HCT116 (cell line): ENCODE results near the gene PLCL2. TPM values are rescaled to one million over a fixed set of nuclear protein-coding genes. Genes with fewer than 3 reads are reported as not detected.

Experiments used
- ATAC-seq: fragments of 200-7000 bp; cut with Tn5 transposase; 2 replicates; pipeline ENCODE4 v1.9.1; 2020; ENCODE audit warnings: mild to moderate bottlenecking, moderate library complexity
- BruUV-seq: library from RNA; stranded (reverse); fragments of 400-500 nt; replicated peaks from 2 replicates; lab custom pipeline; 2021; lab: Mats Ljungman, UMichigan
- CTCF ChIA-PET: fragments of 300-600 bp; sonication (Branson Sonifier 250); formaldehyde crosslinking; loops from one replicate; lab custom pipeline; 2021; ENCODE audit warnings: antibody characterized with exemption; lab: Charles Lee
- POLR2A ChIA-PET: fragments of 300-600, 350-600 bp; sonication (Branson Sonifier 250); formaldehyde crosslinking; loops from one replicate; lab custom pipeline; 2021; ENCODE audit warnings: antibody characterized with exemption; lab: Charles Lee
- RAD21 ChIA-PET, 2 experiments: fragments of 300-600 bp; sonication (Branson Sonifier 250); formaldehyde crosslinking; loops; one replicate each; lab custom pipeline; 2023; ENCODE audit warnings: low total read pairs in 2 of 2; ENCODE audit not compliant: uncharacterized antibody in 2 of 2, unreplicated experiment in 2 of 2, low non-redundant PET in 1 of 2; lab: Charles Lee
- DNase-seq: peaks from one replicate; pipeline ENCODE4 v3.0.0-alpha.2; 2010; ENCODE audit warnings: low read depth, low spot score
- H2AFZ ChIP-seq: fragments of 200-600 bp; shearing (Covaris generic), sonication (generic); 2 replicates; pipeline ENCODE4 v1.6.1; 2017; ENCODE audit warnings: low read depth, mixed run types, mixed read lengths, antibody characterized with exemption, low read length; ENCODE audit not compliant: poor library complexity, severe bottlenecking
- H3K27ac ChIP-seq: 2 replicates; pipeline ENCODE4 v1.5.1; 2012; ENCODE audit warnings: low read depth, low read length
- H3K27me3 ChIP-seq: fragments of 200-600 bp; sonication (generic); 2 replicates; pipeline ENCODE4 v1.6.1; 2016; ENCODE audit warnings: mixed run types, low read length, mixed read lengths; ENCODE audit not compliant: insufficient read depth
- H3K36me3 ChIP-seq, 2 experiments: fragments of 200-500 bp in 1 of 2; fragments of 200-600 bp in 1 of 2; sonication (Bioruptor generic) in 1 of 2; sonication (generic) in 1 of 2; 2 replicates each; pipeline versions ENCODE4 v1.5.1 to v1.6.1; 2014 to 2016; ENCODE audit warnings: low read length in 2 of 2, inconsistent platforms in 1 of 2, mixed read lengths in 1 of 2, mixed run types in 1 of 2; ENCODE audit not compliant: insufficient read depth in 2 of 2, control insufficient read depth in 1 of 2
- H3K4me1 ChIP-seq, 2 experiments: fragments of 200-600 bp in 1 of 2; sonication (generic) in 1 of 2; 2 replicates each; pipeline versions ENCODE4 v1.5.1 to v1.6.1; 2012 to 2017; ENCODE audit warnings: low read length in 2 of 2, inconsistent platforms in 1 of 2, mild to moderate bottlenecking in 1 of 2, mixed read lengths in 1 of 2, mixed run types in 1 of 2, moderate library complexity in 1 of 2; ENCODE audit not compliant: insufficient read depth in 2 of 2, control insufficient read depth in 1 of 2
- H3K4me2 ChIP-seq: fragments of 200-600 bp; sonication (generic); 2 replicates; pipeline ENCODE4 v1.6.1; 2017; ENCODE audit warnings: mixed run types, low read length, mixed read lengths
- H3K4me3 ChIP-seq, 2 experiments: fragments of 200-600 bp in 1 of 2; sonication (generic) in 1 of 2; replicated peaks in 1 of 2; 2 replicates each; pipeline ENCODE4 v1.5.1; 2011 to 2016; ENCODE audit warnings: low read length in 2 of 2, control low read depth in 1 of 2, low read depth in 1 of 2, mild to moderate bottlenecking in 1 of 2, mixed read lengths in 1 of 2, mixed run types in 1 of 2
- H3K79me2 ChIP-seq: fragments of 200-600 bp; sonication (generic); 2 replicates; pipeline ENCODE4 v1.6.1; 2017; ENCODE audit warnings: mild to moderate bottlenecking, mixed run types, low read length, moderate library complexity, mixed read lengths; ENCODE audit not compliant: insufficient read depth
- H3K9ac ChIP-seq: fragments of 200-600 bp; sonication (generic); 2 replicates; pipeline ENCODE4 v1.6.1; 2016; ENCODE audit warnings: low read length, mixed read lengths
- H3K9me2 ChIP-seq: fragments of 200-600 bp; sonication (generic), shearing (Covaris generic); 2 replicates; pipeline ENCODE4 v1.6.1; 2017; ENCODE audit warnings: mixed run types, mild to moderate bottlenecking, moderate library complexity; ENCODE audit not compliant: insufficient read depth
- H3K9me3 ChIP-seq, 2 experiments: fragments of 200-500 bp in 1 of 2; fragments of 200-600 bp in 1 of 2; sonication (Bioruptor generic) in 1 of 2; sonication (generic) in 1 of 2; 2 replicates each; pipeline ENCODE4 v1.6.1; 2014 to 2017; ENCODE audit warnings: low read length in 2 of 2, mixed read lengths in 2 of 2, inconsistent platforms in 1 of 2, low read depth in 1 of 2, mild to moderate bottlenecking in 1 of 2, mixed run types in 1 of 2, moderate library complexity in 1 of 2; ENCODE audit not compliant: control insufficient read depth in 1 of 2, insufficient read depth in 1 of 2
- H4K20me1 ChIP-seq: fragments of 200-600 bp; sonication (generic), shearing (Covaris generic); 2 replicates; pipeline ENCODE4 v1.6.1; 2017; ENCODE audit warnings: mixed run types, mild to moderate bottlenecking, moderate library complexity; ENCODE audit not compliant: insufficient read depth
- CBX3 ChIP-seq: IDR thresholded peaks from 2 replicates; pipeline ENCODE4 v1.6.1; 2012; ENCODE audit warnings: low read depth
- CTCF ChIP-seq, 3 experiments: fragments of 200-600 bp in 1 of 3; sonication (generic) in 1 of 3; IDR thresholded peaks in 2 of 3; conservative IDR thresholded peaks in 1 of 3; 2 replicates each; pipeline ENCODE4 v1.5.1; 2012 to 2017; ENCODE audit warnings: low read depth in 2 of 3, low read length in 2 of 3, antibody characterized with exemption in 1 of 3, borderline replicate concordance in 1 of 3, control low read depth in 1 of 3, mild to moderate bottlenecking in 1 of 3, mixed read lengths in 1 of 3, mixed run types in 1 of 3, moderate library complexity in 1 of 3; ENCODE audit not compliant: insufficient read depth in 1 of 3
- EGR1 ChIP-seq: IDR thresholded peaks from 2 replicates; pipeline ENCODE4 v1.6.1; 2012; ENCODE audit warnings: low read depth
- ELF1 ChIP-seq: IDR thresholded peaks from 2 replicates; pipeline ENCODE4 v1.6.1; 2012; ENCODE audit warnings: low read depth, borderline replicate concordance
- EZH2 ChIP-seq: fragments of 200-600 bp; sonication (generic); IDR thresholded peaks from 2 replicates; pipeline ENCODE4 v1.6.1; 2017; ENCODE audit warnings: antibody characterized with exemption, mixed run types
- EZH2phosphoT487 ChIP-seq: fragments of 200-600 bp; IDR thresholded peaks from 2 replicates; pipeline ENCODE4 v1.6.1; 2018; ENCODE audit warnings: antibody characterized with exemption, borderline replicate concordance
- JUND ChIP-seq: IDR thresholded peaks from 2 replicates; pipeline ENCODE4 v1.6.1; 2012
- MAX ChIP-seq: IDR thresholded peaks from 2 replicates; pipeline ENCODE4 v1.6.1; 2012
- POLR2A ChIP-seq: IDR thresholded peaks from 2 replicates; pipeline ENCODE4 v1.7.0; 2011; ENCODE audit warnings: borderline replicate concordance; ENCODE audit not compliant: insufficient read depth, insufficient read length; ENCODE audit errors: extremely low read depth
- POLR2AphosphoS5 ChIP-seq: IDR thresholded peaks from 2 replicates; pipeline ENCODE4 v1.6.1; 2011; ENCODE audit warnings: mild to moderate bottlenecking, low read depth, low read length, moderate library complexity
- RAD21 ChIP-seq: IDR thresholded peaks from 2 replicates; pipeline ENCODE4 v1.6.1; 2012; ENCODE audit warnings: low read depth, mild to moderate bottlenecking
- SIN3A ChIP-seq: IDR thresholded peaks from 2 replicates; pipeline ENCODE4 v1.6.1; 2012; ENCODE audit warnings: low read depth
- SP1 ChIP-seq: IDR thresholded peaks from 2 replicates; pipeline ENCODE4 v1.6.1; 2012; ENCODE audit warnings: low read depth
- TCF7L2 ChIP-seq: IDR thresholded peaks from 2 replicates; pipeline ENCODE4 v1.7.0; 2011; ENCODE audit warnings: borderline replicate concordance, inconsistent platforms; ENCODE audit not compliant: insufficient read depth, insufficient read length; ENCODE audit errors: extremely low read depth
- YY1 ChIP-seq: IDR thresholded peaks from 2 replicates; pipeline ENCODE4 v1.6.1; 2011; ENCODE audit warnings: low read length, low read depth, moderate library complexity, mild to moderate bottlenecking; ENCODE audit not compliant: insufficient replicate concordance; ENCODE audit errors: extremely low read depth
- ZFX ChIP-seq: fragments of 450-650 bp; IDR thresholded peaks from 2 replicates; pipeline ENCODE4 v1.6.1; 2017
- ZNF274 ChIP-seq: fragments of 200-500 bp; sonication (Bioruptor generic); IDR thresholded peaks from 2 replicates; pipeline ENCODE4 v1.6.1; 2014; ENCODE audit warnings: mild to moderate bottlenecking, low read depth, low read length, inconsistent platforms
- intact Hi-C: fragments of 100-400 bp; cut with micrococcal nuclease; formaldehyde crosslinking; loops from 2 replicates; pipeline ENCODE4 v1.10.0; 2022
- total RNA-seq: library from RNA; stranded (reverse); gene quantifications from one replicate; pipeline ENCODE4 v1.2.1, GENCODE V29; 2021; ENCODE audit not compliant: unreplicated experiment
- TF ChIP-seq, protein P1 (sequence below): IDR thresholded peaks from 2 replicates; pipeline ENCODE4 v1.6.1; 2012; ENCODE audit warnings: low read depth
- TF ChIP-seq, protein P2 (sequence below): IDR thresholded peaks from 2 replicates; pipeline ENCODE4 v1.6.1; 2012
- TF ChIP-seq, protein P3 (sequence below): IDR thresholded peaks from 2 replicates; pipeline ENCODE4 v1.6.1; 2011; ENCODE audit warnings: mild to moderate bottlenecking, low read length, moderate library complexity; ENCODE audit not compliant: insufficient replicate concordance; ENCODE audit errors: extremely low read depth

The PLCL2 gene
- total RNA-seq, 1 experiment from 2014 or later = 2.2 TPM

DNA sequence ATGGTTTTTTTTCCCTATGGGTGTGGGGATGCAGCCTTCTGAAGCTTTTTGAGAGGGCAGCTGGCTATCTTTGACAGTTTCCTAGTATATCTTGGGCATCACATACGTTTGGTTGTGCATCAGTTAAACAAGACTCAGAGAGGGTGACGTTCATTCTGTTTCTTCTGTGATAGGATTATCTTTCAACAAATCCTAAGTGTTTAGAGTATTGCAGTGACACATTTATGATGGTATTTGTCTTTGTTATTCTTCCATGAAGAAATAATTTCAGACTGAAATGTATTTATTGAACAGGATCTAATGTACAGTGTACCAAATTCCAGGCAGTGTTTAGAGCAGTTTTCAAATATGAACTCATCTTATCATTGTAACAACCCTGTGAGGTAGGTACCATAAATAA is 114.4 kb downstream of the PLCL2 start:
- DNase-seq = no peak
- H3K4me1 ChIP-seq = no peaks in the 10 kb centered on the region
- H4K20me1 ChIP-seq = no peaks in the 10 kb centered on the region
- intact Hi-C loops = no loop called here
- CTCF ChIA-PET = no interaction called here
- H3K4me3 ChIP-seq = no peak overlapping the region
- no peak overlapping the region for H3K9ac ChIP-seq
- no peak overlapping the region for H3K4me2 ChIP-seq
- no peaks in the 10 kb centered on the region for H3K27me3 ChIP-seq
- BruUV-seq = no TSS peak
- no peaks in the 10 kb centered on the region for H3K36me3 ChIP-seq
- POLR2A ChIA-PET = no interaction called here
- H3K27ac ChIP-seq = no peak overlapping the region
- no peaks in the 10 kb centered on the region for H3K9me2 ChIP-seq
- no peaks in the 10 kb centered on the region for H3K9me3 ChIP-seq
- RAD21 ChIA-PET = no interaction called here
- no peaks in the 10 kb centered on the region for H3K79me2 ChIP-seq
- TF ChIP-seq EZH2phosphoT487 = no peak
- no peak for TF ChIP-seq MAX
- TF ChIP-seq YY1 = no peak
- no peak for TF ChIP-seq CTCF (IDR thresholded peaks at IDR 0.05 in 2 of 3, conservative IDR thresholded peaks at IDR 0.05 in 1 of 3; ENCODE audit: borderline replicate concordance in 1 of 3, insufficient read depth in 1 of 3, low read depth in 2 of 3, low read length in 2 of 3)
- TF ChIP-seq, protein P1, sequence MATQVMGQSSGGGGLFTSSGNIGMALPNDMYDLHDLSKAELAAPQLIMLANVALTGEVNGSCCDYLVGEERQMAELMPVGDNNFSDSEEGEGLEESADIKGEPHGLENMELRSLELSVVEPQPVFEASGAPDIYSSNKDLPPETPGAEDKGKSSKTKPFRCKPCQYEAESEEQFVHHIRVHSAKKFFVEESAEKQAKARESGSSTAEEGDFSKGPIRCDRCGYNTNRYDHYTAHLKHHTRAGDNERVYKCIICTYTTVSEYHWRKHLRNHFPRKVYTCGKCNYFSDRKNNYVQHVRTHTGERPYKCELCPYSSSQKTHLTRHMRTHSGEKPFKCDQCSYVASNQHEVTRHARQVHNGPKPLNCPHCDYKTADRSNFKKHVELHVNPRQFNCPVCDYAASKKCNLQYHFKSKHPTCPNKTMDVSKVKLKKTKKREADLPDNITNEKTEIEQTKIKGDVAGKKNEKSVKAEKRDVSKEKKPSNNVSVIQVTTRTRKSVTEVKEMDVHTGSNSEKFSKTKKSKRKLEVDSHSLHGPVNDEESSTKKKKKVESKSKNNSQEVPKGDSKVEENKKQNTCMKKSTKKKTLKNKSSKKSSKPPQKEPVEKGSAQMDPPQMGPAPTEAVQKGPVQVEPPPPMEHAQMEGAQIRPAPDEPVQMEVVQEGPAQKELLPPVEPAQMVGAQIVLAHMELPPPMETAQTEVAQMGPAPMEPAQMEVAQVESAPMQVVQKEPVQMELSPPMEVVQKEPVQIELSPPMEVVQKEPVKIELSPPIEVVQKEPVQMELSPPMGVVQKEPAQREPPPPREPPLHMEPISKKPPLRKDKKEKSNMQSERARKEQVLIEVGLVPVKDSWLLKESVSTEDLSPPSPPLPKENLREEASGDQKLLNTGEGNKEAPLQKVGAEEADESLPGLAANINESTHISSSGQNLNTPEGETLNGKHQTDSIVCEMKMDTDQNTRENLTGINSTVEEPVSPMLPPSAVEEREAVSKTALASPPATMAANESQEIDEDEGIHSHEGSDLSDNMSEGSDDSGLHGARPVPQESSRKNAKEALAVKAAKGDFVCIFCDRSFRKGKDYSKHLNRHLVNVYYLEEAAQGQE = no peak
- TF ChIP-seq SIN3A = no peak
- no peak for TF ChIP-seq ZFX
- no peak for TF ChIP-seq TCF7L2
- no peak for TF ChIP-seq EZH2
- TF ChIP-seq RAD21 = no peak
- TF ChIP-seq ZNF274 = no peak
- no peak for TF ChIP-seq EGR1
- no peak for TF ChIP-seq POLR2A
- TF ChIP-seq CBX3 = no peak
- TF ChIP-seq JUND = no peak
- TF ChIP-seq, protein P2, sequence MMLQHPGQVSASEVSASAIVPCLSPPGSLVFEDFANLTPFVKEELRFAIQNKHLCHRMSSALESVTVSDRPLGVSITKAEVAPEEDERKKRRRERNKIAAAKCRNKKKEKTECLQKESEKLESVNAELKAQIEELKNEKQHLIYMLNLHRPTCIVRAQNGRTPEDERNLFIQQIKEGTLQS = no peak
- no peak for TF ChIP-seq POLR2AphosphoS5
- TF ChIP-seq SP1 = no peak
- TF ChIP-seq, protein P3, sequence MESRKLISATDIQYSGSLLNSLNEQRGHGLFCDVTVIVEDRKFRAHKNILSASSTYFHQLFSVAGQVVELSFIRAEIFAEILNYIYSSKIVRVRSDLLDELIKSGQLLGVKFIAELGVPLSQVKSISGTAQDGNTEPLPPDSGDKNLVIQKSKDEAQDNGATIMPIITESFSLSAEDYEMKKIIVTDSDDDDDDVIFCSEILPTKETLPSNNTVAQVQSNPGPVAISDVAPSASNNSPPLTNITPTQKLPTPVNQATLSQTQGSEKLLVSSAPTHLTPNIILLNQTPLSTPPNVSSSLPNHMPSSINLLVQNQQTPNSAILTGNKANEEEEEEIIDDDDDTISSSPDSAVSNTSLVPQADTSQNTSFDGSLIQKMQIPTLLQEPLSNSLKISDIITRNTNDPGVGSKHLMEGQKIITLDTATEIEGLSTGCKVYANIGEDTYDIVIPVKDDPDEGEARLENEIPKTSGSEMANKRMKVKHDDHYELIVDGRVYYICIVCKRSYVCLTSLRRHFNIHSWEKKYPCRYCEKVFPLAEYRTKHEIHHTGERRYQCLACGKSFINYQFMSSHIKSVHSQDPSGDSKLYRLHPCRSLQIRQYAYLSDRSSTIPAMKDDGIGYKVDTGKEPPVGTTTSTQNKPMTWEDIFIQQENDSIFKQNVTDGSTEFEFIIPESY = no peak
- TF ChIP-seq ELF1 = no peak
- ATAC-seq = no peak
- no peak overlapping the region for H2AFZ ChIP-seq
